Measurements from ENCODE around the gene C12orf76. TPM values are rescaled to one million over a fixed set of nuclear protein-coding genes. Genes with fewer than 3 reads are reported as not detected.

The C12orf76 gene
- 10 to 100 TPM; 14.6 to 28.7 (median 27.8) TPM for total RNA-seq
- 10 to 100 TPM; 14.3 to 21.0 TPM for polyA plus RNA-seq
- total RNA-seq, result 14.0 reads per million, percentile 43 among the genes with 10 or more reads in this experiment

- Histone ChIP-seq H3K9me3 (ENCODE audit: control insufficient read depth in 2 of 3, low read length in 3 of 3) (no peaks in the 10 kb centered on the region), H3K27ac (ENCODE audit: low read depth, low read length) (peak within 1 kb of the TSS; percentile 77), H3K36me3 (ENCODE audit: control insufficient read depth in 2 of 3, insufficient read depth in 3 of 3, low read length in 3 of 3) (no peaks in the 10 kb centered on the region), H3K4me1 (ENCODE audit: control insufficient read depth in 2 of 2, insufficient read depth in 2 of 2, low read length in 2 of 2) (peaks cover 19% of the 10 kb centered on the region in 2 donors), H3K4me3 (ENCODE audit: low read length) (peak within 1 kb of the TSS; percentile 81), H3K27me3 (ENCODE audit: control insufficient read depth in 2 of 2, insufficient read depth in 2 of 2, low read length in 2 of 2) (no peaks in the 10 kb centered on the region)
- Mint-ChIP-seq H3K27me3 (no peaks in the 10 kb centered on the region), H3K4me1 (peaks cover 16 to 46% (median 34%) of the 10 kb centered on the region in 7 donors), H3K27ac (peak within 1 kb of the TSS; percentile 90 to 99 (median 96)), H3K4me3 (peak within 1 kb of the TSS; percentile 84 to 97 (median 93)), H3K9me3 (no peaks in the 10 kb centered on the region), H3K36me3 (peaks cover 0 to 2% (median 0%) of the 10 kb centered on the region in 5 donors)
- intact Hi-C loops (cut with micrococcal nuclease), result loop anchor here (1.0 to 2.0 kb wide), 16 partner anchors 8 to 694 kb away; partner anchors contain the start of genes GIT2 (in 2 of the 2), GLTP (in 2 of the 2), IFT81 (in 2 of the 2) and ANAPC7 (in 1 of the 2)
- peak; percentile 67 to 92 (median 90) for DNase-seq
- peak; percentile 100 for ATAC-seq
- ChIA-PET CTCF (interaction anchor here (0.6 kb wide), 1 partner anchor 552 kb away, joined by 3 read pairs; no protein-coding TSS in a partner anchor), POLR2A (interaction anchor here (0.9 to 1.0 kb wide), 2 partner anchors 9 to 53 kb away, joined by 3 read pairs; no protein-coding TSS in a partner anchor)
Observed at GRCh38 chr12:110048242-110049027, at the start of gene C12orf76. C12orf76 (minus strand) TSS chr12:110048522; CDS start chr12:110048495, 27 bp downstream.

GRCh38 chr12:110093631-110094311, 45.4 kb upstream of the C12orf76 start:
- no peaks in the 10 kb centered on the region for H3K4me1 ChIP-seq (ENCODE audit: control insufficient read depth in 2 of 2, insufficient read depth in 2 of 2, low read length in 2 of 2)
- H3K27ac ChIP-seq (ENCODE audit: low read depth, low read length), result no peak overlapping the region
- ATAC-seq, result no peak
- no peaks in the 10 kb centered on the region for H3K9me3 ChIP-seq (ENCODE audit: control insufficient read depth in 2 of 3, low read length in 3 of 3)
- ChIA-PET CTCF (interaction anchor here (0.6 kb wide), 1 partner anchor 160 kb away, joined by 3 read pairs; no protein-coding TSS in a partner anchor), POLR2A (no interaction called here)
- Mint-ChIP-seq H3K9me3 (no peaks in the 10 kb centered on the region), H3K4me3 (no peak overlapping the region), H3K27ac (no peak overlapping the region), H3K27me3 (peaks cover 0 to 45% (median 6%) of the 10 kb centered on the region in 5 donors), H3K36me3 (no peaks in the 10 kb centered on the region), H3K4me1 (peaks cover 0 to 5% (median 0%) of the 10 kb centered on the region in 7 donors)
- no peaks in the 10 kb centered on the region for H3K36me3 ChIP-seq (ENCODE audit: control insufficient read depth in 2 of 3, insufficient read depth in 3 of 3, low read length in 3 of 3)
- H3K27me3 ChIP-seq (ENCODE audit: control insufficient read depth in 2 of 2, insufficient read depth in 2 of 2, low read length in 2 of 2), result no peaks in the 10 kb centered on the region
- intact Hi-C loops (cut with micrococcal nuclease), result no loop called here
- DNase-seq, result no peak
- H3K4me3 ChIP-seq (ENCODE audit: low read length), result no peak overlapping the region

DNA sequence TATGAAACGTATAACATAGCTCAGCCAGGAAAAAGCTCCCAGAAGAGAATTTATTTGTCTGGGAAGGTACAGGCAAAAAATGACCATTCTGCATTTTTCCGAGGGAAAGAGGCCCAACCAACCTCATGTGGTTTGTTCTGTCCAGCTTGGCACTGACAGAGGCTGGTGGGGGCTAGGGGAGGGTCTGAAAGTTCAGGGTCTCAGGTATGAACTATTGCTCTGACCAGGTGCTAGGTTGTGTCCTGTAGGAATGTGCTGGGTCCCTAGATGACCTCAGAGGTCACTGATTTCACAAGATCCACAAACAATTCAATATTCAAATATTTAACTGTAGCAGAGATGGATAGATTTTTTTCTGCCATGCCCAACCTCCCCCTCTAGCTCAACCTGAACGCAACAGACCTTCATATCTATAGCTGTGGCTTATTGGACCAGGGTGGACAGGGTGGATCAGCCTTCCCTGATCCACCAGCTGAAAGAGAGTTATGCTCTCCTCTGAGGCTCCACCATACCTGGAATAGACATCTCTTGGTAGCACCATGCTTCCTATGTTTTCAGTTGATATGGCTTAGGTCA, 42.9 kb upstream of the C12orf76 start:
- H3K4me1 Mint-ChIP-seq, result peaks cover 0 to 7% (median 0%) of the 10 kb centered on the region in 7 donors
- Histone ChIP-seq H3K27me3 (ENCODE audit: control insufficient read depth in 2 of 2, insufficient read depth in 2 of 2, low read length in 2 of 2) (no peaks in the 10 kb centered on the region), H3K9me3 (ENCODE audit: control insufficient read depth in 2 of 3, low read length in 3 of 3) (no peaks in the 10 kb centered on the region), H3K4me3 (ENCODE audit: low read length) (no peak overlapping the region), H3K36me3 (ENCODE audit: control insufficient read depth in 2 of 3, insufficient read depth in 3 of 3, low read length in 3 of 3) (no peaks in the 10 kb centered on the region), H3K27ac (ENCODE audit: low read depth, low read length) (no peak overlapping the region), H3K4me1 (ENCODE audit: control insufficient read depth in 2 of 2, insufficient read depth in 2 of 2, low read length in 2 of 2) (no peaks in the 10 kb centered on the region)
- no peaks in the 10 kb centered on the region for H3K36me3 Mint-ChIP-seq
- DNase-seq, result no peak
- POLR2A ChIA-PET, result no interaction called here
- no peak overlapping the region for H3K27ac Mint-ChIP-seq
- intact Hi-C loops (cut with micrococcal nuclease), result no loop called here
- CTCF ChIA-PET, result interaction anchor here (1.0 to 1.2 kb wide), 2 partner anchors 8 to 340 kb away, joined by 3 to 4 read pairs; no protein-coding TSS in a partner anchor
- no peaks in the 10 kb centered on the region for H3K9me3 Mint-ChIP-seq
- no peak overlapping the region for H3K4me3 Mint-ChIP-seq
- peaks cover 0 to 54% (median 6%) of the 10 kb centered on the region in 5 donors for H3K27me3 Mint-ChIP-seq
- no peak for ATAC-seq

DNA sequence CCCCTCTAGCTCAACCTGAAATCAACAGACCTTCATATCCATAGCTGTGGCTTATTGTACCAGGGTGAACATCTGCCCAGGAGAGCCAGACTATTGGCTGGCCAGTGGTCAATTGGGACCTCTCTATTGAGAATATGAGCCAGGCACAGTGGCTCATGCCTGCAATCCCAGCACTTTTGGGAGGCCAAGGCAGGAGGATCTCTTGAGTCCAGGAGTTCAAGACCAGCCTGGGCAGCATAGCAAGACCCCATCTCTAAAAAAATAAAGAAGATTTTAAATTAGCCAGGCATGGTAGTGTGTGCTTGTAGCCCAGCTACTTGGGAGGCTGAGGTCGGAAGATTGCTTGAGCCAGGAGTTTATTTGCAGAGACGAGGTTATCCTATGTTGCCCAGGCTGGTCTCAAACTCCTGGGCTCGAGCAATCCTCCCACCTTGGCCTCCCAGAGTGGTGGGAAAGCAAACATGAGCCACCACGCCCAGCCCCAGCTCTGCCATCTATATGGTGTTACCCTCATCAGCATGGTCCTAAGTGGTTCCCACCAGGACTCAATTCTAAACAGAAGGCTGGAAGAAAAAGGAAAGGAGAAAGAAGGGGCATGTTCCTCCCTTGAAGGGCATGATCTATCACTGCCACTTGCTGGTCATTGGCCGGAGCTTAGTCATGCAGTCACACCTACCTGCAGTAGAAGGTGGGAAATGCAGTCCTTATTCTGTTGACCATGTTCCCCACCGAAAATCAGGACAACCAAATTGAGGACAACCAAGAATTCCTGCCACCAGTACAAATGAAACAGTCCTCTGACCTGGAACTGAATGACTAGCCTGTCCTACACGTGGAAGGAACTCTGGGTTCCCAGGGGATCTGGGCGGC, 42.2 kb upstream of the C12orf76 start:
- Mint-ChIP-seq H3K4me1 (peaks cover 0 to 9% (median 0%) of the 10 kb centered on the region in 7 donors), H3K9me3 (peaks cover 0 to 4% (median 0%) of the 10 kb centered on the region in 11 donors), H3K36me3 (peaks cover 0 to 3% (median 0%) of the 10 kb centered on the region in 5 donors), H3K27me3 (peaks cover 0 to 61% (median 6%) of the 10 kb centered on the region in 5 donors), H3K27ac (peak overlapping the region in 1 of 9 donors; percentile 45), H3K4me3 (no peak overlapping the region)
- ATAC-seq (no peak), DNase-seq (no peak)
- POLR2A ChIA-PET, result interaction anchor here (0.8 to 0.9 kb wide), 2 partner anchors 17 to 297 kb away, joined by 3 read pairs; no protein-coding TSS in a partner anchor
- Histone ChIP-seq H3K4me1 (ENCODE audit: control insufficient read depth in 2 of 2, insufficient read depth in 2 of 2, low read length in 2 of 2) (no peaks in the 10 kb centered on the region), H3K27ac (ENCODE audit: low read depth, low read length) (no peak overlapping the region), H3K4me3 (ENCODE audit: low read length) (no peak overlapping the region), H3K27me3 (ENCODE audit: control insufficient read depth in 2 of 2, insufficient read depth in 2 of 2, low read length in 2 of 2) (no peaks in the 10 kb centered on the region), H3K9me3 (ENCODE audit: control insufficient read depth in 2 of 3, low read length in 3 of 3) (no peaks in the 10 kb centered on the region), H3K36me3 (ENCODE audit: control insufficient read depth in 2 of 3, insufficient read depth in 3 of 3, low read length in 3 of 3) (no peaks in the 10 kb centered on the region)
- intact Hi-C loops (cut with micrococcal nuclease), result no loop called here
- CTCF ChIA-PET, result interaction anchor here (1.0 kb wide), 1 partner anchor 9 kb away, joined by 3 read pairs; no protein-coding TSS in a partner anchor

- H3K27ac ChIP-seq (ENCODE audit: low read depth, low read length), result no peak overlapping the region
- H3K4me3 ChIP-seq (ENCODE audit: low read length), result no peak overlapping the region
- Mint-ChIP-seq H3K36me3 (peaks cover 0 to 3% (median 0%) of the 10 kb centered on the region in 5 donors), H3K4me1 (peaks cover 0 to 9% (median 0%) of the 10 kb centered on the region in 7 donors), H3K9me3 (peaks cover 0 to 5% (median 0%) of the 10 kb centered on the region in 11 donors), H3K27me3 (peaks cover 0 to 63% (median 6%) of the 10 kb centered on the region in 5 donors), H3K27ac (no peak overlapping the region), H3K4me3 (no peak overlapping the region)
- peak; percentile 63 for ATAC-seq
- DNase-seq, result no peak
- no peaks in the 10 kb centered on the region for H3K36me3 ChIP-seq (ENCODE audit: control insufficient read depth in 2 of 3, insufficient read depth in 3 of 3, low read length in 3 of 3)
- no peaks in the 10 kb centered on the region for H3K4me1 ChIP-seq (ENCODE audit: control insufficient read depth in 2 of 2, insufficient read depth in 2 of 2, low read length in 2 of 2)
- ChIA-PET CTCF (no interaction called here), POLR2A (no interaction called here)
- intact Hi-C loops (cut with micrococcal nuclease), result no loop called here
- H3K27me3 ChIP-seq (ENCODE audit: control insufficient read depth in 2 of 2, insufficient read depth in 2 of 2, low read length in 2 of 2), result no peaks in the 10 kb centered on the region
- H3K9me3 ChIP-seq (ENCODE audit: control insufficient read depth in 2 of 3, low read length in 3 of 3), result no peaks in the 10 kb centered on the region
Observed at GRCh38 chr12:110088936-110089335, 40.6 kb upstream of the C12orf76 start.
